ENCODE measurements around the gene GOLGA3. TPM values are rescaled to one million over a fixed set of nuclear protein-coding genes. Genes with fewer than 3 reads are reported as not detected.

The GOLGA3 gene
- polyA plus RNA-seq, 1 donor (not counting 4 experiments of a cell fraction or from before 2014, with no cell fraction given) = 11.0 TPM

DNA sequence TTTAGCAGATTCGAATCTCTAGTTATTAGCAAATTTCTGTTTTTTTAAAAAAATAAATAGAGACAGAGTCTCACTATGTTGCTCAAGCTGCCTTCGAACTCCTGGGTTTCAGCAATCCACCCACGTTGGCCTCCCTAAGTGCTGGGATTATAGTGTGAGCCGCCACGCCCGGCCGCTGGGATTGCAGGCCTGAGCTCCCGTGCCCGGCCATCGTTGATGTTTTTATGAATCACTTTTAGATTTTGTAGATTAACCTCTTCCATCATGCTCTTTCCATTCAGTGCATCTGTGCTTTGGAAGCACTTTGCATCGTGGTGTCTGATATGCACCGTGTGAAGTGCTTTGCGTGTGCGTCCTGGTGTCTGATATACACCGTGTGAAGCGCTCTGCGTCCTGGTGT, 97.1 kb downstream of the GOLGA3 start:
- dilution Hi-C loops (cut with MboI; ENCODE audit: extremely low pct_ligation_motif_present, low sequenced_read_pairs) = no loop called here
- Histone ChIP-seq H3K4me3 (ENCODE audit: control insufficient read depth in 2 of 3, extremely low read depth in 1 of 3, insufficient read depth in 2 of 3, low read depth in 1 of 3, low read length in 3 of 3) (no peak overlapping the region), H3K79me2 (ENCODE audit: control insufficient read depth, insufficient read depth, low read length) (peaks cover 24% of the 10 kb centered on the region), H3K27ac (ENCODE audit: control insufficient read depth, insufficient read depth, low read length) (no peak overlapping the region), H3K36me3 (ENCODE audit: control insufficient read depth in 2 of 2, extremely low read depth in 1 of 2, insufficient read depth in 2 of 2, low read length in 2 of 2) (peaks cover 53 to 61% of the 10 kb centered on the region in 2 experiments), H4K20me1 (ENCODE audit: control insufficient read depth, extremely low read depth, insufficient read depth, low read length) (peaks cover 19% of the 10 kb centered on the region), H3K4me1 (ENCODE audit: control insufficient read depth, extremely low read depth, insufficient read depth, low read length) (no peaks in the 10 kb centered on the region), H2AFZ (ENCODE audit: control insufficient read depth, low read length) (no peak overlapping the region), H3K27me3 (ENCODE audit: control insufficient read depth, extremely low read depth, insufficient read depth, low read length) (no peaks in the 10 kb centered on the region), H3K4me2 (ENCODE audit: control insufficient read depth, extremely low read depth, insufficient read depth, low read depth, low read length) (no peak overlapping the region), H3K9me1 (ENCODE audit: control insufficient read depth, extremely low read depth, insufficient read depth, low read length) (no peaks in the 10 kb centered on the region), H3K9me3 (ENCODE audit: control insufficient read depth, low read depth, low read length) (no peaks in the 10 kb centered on the region), H3K9ac (ENCODE audit: control insufficient read depth, extremely low read depth, insufficient read depth, low read length) (no peak overlapping the region)
- FAIRE-seq = no peak
- TF ChIP-seq EZH2 (IDR thresholded peaks at IDR 0.05; ENCODE audit: low read length) = no peak
- TF ChIP-seq CTCF (optimal IDR thresholded peaks at IDR 0.05 in 1 of 3, IDR thresholded peaks at IDR 0.05 in 1 of 3, conservative IDR thresholded peaks at IDR 0.05 in 1 of 3; ENCODE audit: extremely low read depth in 1 of 3, insufficient read depth in 2 of 3, low read length in 3 of 3) = no peak
- DNase-seq (ENCODE audit: low read depth, low spot score) = no peak

- H3K9me3 ChIP-seq (ENCODE audit: control insufficient read depth, low read depth, low read length) = no peaks in the 10 kb centered on the region
- no peaks in the 10 kb centered on the region for H3K4me1 ChIP-seq (ENCODE audit: control insufficient read depth, extremely low read depth, insufficient read depth, low read length)
- no peak overlapping the region for H3K4me3 ChIP-seq (ENCODE audit: control insufficient read depth in 2 of 3, extremely low read depth in 1 of 3, insufficient read depth in 2 of 3, low read depth in 1 of 3, low read length in 3 of 3)
- H3K79me2 ChIP-seq (ENCODE audit: control insufficient read depth, insufficient read depth, low read length) = peaks cover 20% of the 10 kb centered on the region
- peaks cover 50 to 65% of the 10 kb centered on the region in 2 experiments for H3K36me3 ChIP-seq (ENCODE audit: control insufficient read depth in 2 of 2, extremely low read depth in 1 of 2, insufficient read depth in 2 of 2, low read length in 2 of 2)
- DNase-seq (ENCODE audit: low read depth, low spot score) = no peak
- no peak overlapping the region for H3K9ac ChIP-seq (ENCODE audit: control insufficient read depth, extremely low read depth, insufficient read depth, low read length)
- no peaks in the 10 kb centered on the region for H3K9me1 ChIP-seq (ENCODE audit: control insufficient read depth, extremely low read depth, insufficient read depth, low read length)
- dilution Hi-C loops (cut with MboI; ENCODE audit: extremely low pct_ligation_motif_present, low sequenced_read_pairs) = no loop called here
- no peak overlapping the region for H3K27ac ChIP-seq (ENCODE audit: control insufficient read depth, insufficient read depth, low read length)
- no peak overlapping the region for H3K4me2 ChIP-seq (ENCODE audit: control insufficient read depth, extremely low read depth, insufficient read depth, low read depth, low read length)
- no peak overlapping the region for H2AFZ ChIP-seq (ENCODE audit: control insufficient read depth, low read length)
- peaks cover 16% of the 10 kb centered on the region for H4K20me1 ChIP-seq (ENCODE audit: control insufficient read depth, extremely low read depth, insufficient read depth, low read length)
- H3K27me3 ChIP-seq (ENCODE audit: control insufficient read depth, extremely low read depth, insufficient read depth, low read length) = no peaks in the 10 kb centered on the region
- no peak for FAIRE-seq
- no peak for TF ChIP-seq CTCF (optimal IDR thresholded peaks at IDR 0.05 in 1 of 3, IDR thresholded peaks at IDR 0.05 in 1 of 3, conservative IDR thresholded peaks at IDR 0.05 in 1 of 3; ENCODE audit: extremely low read depth in 1 of 3, insufficient read depth in 2 of 3, low read length in 3 of 3)
- no peak for TF ChIP-seq EZH2 (IDR thresholded peaks at IDR 0.05; ENCODE audit: low read length)
Observed at GRCh38 chr12:132730353-132730752, 98.3 kb downstream of the GOLGA3 start.

Measured in keratinocyte (primary cell).